HG02759 (cell line): Measurements from ENCODE around the gene JUNB.

Source experiments
- ATAC-seq: cut with Tn5 transposase; IDR thresholded peaks from one replicate; pipeline ENCODE4 v1.9.1; 2021; ENCODE audit warnings: mild to moderate bottlenecking, moderate library complexity; ENCODE audit not compliant: unreplicated experiment

JUNB gene

GRCh38 chr19:12773571-12773970 is 17.7 kb upstream of the JUNB start:
- ATAC-seq = no peak

- ATAC-seq = peak; percentile 7
Measured at GRCh38 chr19:12774588-12775555, 16.4 kb upstream of the JUNB start, which contains the start of gene HOOK2. Gene HOOK2, minus strand, starts transcription at chr19:12775552. Its CDS starts 103 bp downstream, at chr19:12775449.

DNA sequence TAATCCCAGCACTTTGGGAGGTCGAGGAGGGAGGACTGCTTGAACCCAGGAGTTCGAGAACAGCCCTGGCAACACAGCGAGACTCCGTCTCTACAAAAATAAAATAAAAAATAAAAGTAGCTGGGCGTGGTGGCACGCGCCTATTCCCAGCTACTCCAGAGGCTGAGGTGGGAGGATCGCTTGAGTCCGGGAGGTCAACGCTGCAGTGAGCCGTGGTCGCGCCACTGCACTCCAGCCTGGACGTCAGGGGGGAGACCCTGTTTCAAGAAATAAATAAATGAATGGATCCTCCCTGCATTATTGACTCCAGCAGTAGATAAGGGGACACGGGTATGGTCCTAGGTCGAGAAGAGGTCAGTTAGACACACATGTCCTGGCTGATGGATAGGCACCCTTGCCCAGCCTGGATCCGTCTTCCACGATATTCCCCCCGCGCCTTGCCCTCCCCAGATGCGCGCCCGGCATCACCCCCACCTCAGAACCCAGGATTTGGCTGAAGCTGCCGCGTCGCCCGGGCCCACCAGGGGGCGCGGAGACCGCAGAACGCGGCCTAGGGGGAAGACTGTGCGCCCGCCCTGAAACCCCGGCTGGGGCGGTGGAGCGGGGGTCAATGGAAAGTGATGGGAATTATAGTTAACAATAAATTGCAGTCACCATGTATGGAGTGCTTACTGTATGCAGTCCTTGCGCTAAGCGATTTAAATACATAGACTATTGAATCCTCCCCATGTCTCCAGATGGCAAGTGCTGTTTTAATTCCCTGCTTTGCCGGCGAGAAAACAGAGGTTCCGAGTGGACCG is 13.9 kb upstream of the JUNB start:
- no peak for ATAC-seq

GRCh38 chr19:12778017-12778904 is 13.0 kb upstream of the JUNB start:
- ATAC-seq = no peak

- ATAC-seq = no peak
Measured at GRCh38 chr19:12778905-12779161, 12.5 kb upstream of the JUNB start.

DNA sequence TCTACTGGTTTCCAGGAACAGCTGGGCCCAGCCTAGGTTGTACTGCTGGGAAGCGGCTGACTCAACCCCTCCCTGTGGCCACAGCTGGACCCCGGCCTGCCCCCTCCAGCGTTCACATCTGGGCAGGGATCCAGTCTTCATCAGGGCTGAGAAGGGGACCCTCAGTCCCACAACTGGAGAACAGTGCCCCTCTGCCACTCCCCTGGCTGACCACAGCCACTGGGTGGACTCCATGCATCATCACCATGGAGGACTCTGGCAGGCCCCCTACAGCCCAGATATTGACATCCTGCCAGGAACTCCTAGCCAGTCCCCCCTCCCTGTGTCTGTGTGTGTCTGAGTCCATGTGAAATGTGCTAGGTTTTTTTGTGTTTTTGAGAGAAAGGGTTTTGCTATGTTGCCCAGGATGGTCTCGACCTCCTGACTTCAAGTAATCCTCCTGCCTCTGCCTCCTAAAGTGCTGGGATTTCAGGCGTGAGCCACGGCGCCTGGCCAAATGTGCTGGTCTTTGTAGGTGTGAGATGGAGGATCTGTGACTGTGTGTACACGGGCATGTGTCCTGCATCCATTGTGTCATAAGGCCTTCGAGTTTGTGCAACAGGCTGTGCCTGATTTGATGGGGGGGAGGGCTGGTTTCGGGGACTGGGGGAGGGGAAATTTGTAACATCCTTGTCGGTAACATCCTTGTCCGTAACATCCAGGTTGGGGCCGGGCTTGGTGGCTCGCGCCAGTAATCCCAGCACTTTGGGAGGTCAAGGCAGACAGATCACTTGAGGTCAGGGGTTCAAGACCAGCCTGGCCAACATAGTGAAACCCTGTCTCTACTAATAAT is 11.9 kb upstream of the JUNB start:
- ATAC-seq = no peak

- ATAC-seq = peak; percentile 1
Measured at GRCh38 chr19:12782174-12782423, 9.2 kb upstream of the JUNB start.

DNA sequence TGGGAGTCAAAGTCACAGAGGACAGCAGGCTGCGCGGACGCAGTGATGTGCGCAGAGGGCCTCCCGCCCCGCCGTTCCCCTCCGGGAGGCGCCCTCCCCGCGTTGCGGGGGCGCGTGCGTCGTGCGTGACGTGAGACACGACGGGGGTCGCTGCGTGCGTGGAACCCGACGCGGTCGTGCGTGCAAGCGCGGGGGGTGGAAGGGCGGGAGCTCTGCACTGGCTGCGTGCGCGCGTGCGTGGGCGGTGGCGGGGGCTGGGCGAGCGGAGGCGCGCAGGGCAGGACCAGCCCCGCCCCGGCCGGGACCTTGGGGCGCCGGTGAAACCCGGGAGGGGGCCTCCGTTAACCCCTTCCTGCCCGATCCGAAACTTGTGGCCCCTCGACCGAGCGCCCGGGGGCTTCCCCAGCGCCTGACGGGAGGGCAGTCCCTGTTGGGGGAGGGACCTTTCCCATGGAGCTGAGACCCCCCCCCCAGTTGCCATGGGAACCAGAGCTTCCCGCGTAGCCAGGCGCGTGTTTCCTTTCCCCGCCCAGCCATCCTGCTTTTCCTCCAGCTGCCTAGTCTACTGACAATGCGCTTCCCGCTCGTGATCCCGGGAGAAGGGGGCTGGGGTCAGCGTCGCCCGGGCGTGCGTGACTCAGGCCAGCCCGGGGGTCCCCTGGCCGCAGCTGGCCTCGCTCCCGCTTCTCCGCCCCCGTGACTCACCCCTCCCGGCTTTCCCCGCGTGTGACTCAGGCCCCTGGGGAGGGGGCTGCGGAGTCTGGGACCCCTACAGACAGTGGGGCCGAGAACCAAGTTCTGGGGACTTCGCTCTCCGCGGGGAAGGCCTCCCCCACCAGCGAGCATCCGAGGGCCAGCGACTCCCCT is 8.6 kb upstream of the JUNB start:
- ATAC-seq = peak; percentile 44

DNA sequence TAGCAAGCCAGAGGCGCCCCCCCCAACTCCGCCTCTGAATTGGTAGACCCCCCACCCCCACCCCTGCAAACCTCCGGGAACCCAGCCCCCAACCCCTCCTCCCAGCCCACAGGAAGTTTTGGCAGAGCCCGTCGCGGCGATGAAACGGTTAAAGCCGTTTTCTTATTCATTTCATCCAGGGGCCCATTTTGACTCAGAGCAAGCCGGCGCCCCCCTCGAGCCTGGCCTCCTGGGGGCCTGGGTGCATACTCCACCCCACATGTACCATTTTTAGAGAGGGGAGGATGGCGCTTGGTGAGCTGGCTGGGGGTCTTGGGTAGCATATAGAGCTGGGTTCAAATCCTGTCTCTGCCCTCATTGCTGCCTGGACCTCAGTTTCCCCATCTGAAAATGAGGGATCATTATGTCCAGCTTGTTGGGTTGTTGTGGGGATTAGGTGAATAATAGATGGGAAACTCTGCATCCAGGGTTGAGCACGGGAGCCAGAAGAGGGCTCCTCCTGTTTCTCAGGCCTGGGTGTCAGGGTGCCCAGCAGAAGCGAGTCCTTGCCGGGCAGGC is 7.9 kb upstream of the JUNB start:
- no peak for ATAC-seq

GRCh38 chr19:12783849-12784393 is 7.4 kb upstream of the JUNB start:
- ATAC-seq = no peak

DNA sequence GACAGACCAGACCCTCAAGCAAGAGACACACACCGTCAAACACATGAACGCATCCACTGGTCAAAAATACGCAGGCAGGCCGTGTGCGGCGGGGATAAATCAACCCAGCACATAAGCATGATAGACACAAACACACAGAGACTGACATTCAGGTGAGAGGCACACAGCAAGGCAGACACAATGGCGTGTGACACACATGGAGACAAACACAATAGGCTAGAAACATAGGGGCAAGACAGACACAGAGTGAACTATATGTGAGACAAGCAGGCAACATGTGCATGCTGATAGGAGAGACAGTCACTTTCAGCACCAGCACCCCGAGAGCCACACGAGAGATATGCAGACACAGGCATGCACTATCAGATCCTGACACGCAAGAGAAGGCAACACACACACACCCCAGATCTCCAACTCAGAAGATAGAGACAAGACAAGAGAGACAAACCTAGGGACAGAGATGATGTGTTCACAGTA is 6.9 kb upstream of the JUNB start:
- ATAC-seq = no peak

GRCh38 chr19:12784871-12785430 is 6.3 kb upstream of the JUNB start:
- no peak for ATAC-seq

DNA sequence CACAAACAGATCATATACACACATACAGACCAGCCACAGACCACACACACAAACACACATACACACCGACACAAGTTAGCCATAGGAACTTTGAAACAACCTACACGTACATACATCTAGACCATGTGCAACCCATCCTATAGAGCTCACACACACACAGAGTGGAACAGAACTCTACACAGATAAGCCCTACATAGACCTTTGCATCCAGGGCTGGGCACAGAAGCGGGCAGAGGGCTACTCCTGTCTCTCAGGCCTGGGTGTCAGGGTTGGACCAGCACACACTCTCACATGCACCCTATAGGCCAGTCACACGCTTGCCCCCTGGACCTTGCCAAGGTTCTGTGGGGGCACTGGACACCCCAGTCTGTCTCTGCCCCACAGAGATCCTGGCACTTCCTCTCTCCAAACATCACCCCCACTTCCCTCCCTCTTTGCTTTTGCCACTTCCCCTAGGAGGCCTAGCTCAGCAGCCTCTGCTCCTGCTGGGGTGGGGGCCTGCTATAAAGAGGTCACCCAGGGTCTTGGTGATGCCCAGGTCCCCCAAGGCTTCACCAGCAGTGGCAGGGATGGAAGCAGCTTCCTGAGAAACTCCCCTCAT is 5.8 kb upstream of the JUNB start:
- no peak for ATAC-seq

- ATAC-seq = no peak
Measured at GRCh38 chr19:12786141-12786870, 5.0 kb upstream of the JUNB start.

DNA sequence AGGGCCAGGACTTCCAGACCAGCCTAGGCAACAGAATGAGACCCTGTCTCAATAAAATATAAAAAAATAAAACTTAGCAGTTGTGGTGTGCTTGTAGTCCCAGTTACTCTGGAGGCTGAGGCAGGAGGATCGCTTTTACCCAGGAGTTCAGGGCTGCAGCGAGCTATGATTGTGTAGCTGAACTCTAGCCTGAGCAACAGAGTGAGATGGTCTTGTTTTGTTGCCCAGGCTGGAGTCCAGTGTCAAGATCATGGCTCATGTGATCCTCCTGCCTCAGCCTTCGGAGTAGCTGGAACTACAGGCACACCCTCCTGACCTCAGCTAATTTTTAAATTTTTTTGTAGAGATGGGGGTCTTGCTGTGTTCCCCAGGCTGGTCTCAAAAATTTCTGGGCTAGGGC is 4.3 kb upstream of the JUNB start:
- ATAC-seq = no peak

GRCh38 chr19:12787458-12787857 is 3.8 kb upstream of the JUNB start:
- ATAC-seq = no peak

DNA sequence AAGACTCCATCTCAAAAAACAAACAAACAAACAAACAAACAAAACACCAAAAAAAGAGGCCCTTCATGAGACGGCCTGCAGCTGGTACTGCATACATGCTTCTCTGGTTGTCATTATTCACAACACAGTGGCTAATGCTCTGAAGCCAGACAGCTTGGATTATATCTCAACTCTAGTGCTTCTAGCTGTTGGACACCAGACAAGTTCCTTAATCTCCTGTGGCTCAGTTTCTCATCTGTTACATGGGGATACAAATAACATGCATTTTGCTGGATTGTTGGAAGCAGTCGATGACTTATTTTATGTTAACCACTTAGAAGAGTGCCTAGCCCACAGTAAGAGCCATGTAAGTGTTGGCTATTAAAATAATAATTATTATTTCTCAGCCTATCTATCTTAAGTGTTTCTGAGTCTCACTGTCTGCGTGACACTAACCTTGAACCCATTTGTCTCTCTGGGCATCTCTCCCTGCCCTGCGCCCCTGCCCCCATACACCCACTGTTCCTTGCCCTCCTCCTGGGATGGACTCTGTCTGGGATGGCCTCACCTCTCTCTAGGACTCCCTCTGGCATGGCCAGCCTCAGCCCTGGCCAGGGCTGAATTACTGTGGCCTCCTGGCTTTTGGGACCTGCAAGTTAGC is 3.1 kb upstream of the JUNB start:
- no peak for ATAC-seq
